ENCODE measurements around the gene SAP130. TPM values are rescaled to one million over a fixed set of nuclear protein-coding genes. Genes with fewer than 3 reads are reported as not detected.

Gene SAP130
- total and polyA plus RNA-seq, 2 of the 8 experiments (the other 6 are each of a cell fraction or from before 2014, with no cell fraction given), result 51.4 to 54.3 TPM

DNA sequence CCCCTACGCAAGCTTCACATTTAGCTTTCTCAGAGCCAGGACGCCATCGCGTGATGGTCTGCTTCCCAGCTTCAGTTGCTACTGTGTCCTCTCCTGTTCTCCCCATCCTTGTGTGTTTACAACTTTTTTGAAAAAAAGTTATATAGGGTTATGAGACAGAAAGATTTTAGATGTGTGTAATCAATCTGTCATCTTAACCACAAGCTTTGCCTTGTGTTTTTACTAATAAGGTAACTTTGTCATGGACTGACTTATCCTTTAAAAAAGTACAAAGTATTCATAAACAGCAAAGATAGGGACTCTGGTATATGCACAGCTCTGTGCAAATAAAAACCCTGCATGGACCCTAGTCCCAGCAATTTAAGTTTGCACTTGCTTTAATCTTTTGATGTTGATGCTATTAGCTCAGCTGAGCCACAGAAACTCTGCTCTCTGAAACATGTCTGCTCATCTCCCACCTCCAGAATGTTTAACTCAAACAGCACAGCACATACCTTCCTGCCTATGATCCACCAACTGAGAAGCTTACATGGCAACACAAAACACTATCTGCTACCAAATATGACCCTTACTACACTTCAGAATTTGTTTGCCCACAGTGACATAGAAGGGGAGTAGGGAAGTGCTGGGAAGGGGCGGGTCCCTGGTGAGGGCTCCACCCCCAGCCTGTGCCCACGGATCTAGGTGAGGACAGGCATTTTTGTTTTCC is 42.7 kb downstream of the SAP130 start (continued):
- TF ChIP-seq SIN3A (conservative IDR thresholded peaks at IDR 0.05 in 1 of 2, IDR thresholded peaks at IDR 0.05 in 1 of 2; ENCODE audit: low read depth in 1 of 2, low read length in 2 of 2), result no peak

Data from H1 (cell line).